ENCODE data around the gene NELL1.
"Not testable (repeated sequence)": the region's sequence is repeated elsewhere in the genome, so short reads cannot be mapped to it uniquely, and the experiment has no call there.

The NELL1 gene

DNA sequence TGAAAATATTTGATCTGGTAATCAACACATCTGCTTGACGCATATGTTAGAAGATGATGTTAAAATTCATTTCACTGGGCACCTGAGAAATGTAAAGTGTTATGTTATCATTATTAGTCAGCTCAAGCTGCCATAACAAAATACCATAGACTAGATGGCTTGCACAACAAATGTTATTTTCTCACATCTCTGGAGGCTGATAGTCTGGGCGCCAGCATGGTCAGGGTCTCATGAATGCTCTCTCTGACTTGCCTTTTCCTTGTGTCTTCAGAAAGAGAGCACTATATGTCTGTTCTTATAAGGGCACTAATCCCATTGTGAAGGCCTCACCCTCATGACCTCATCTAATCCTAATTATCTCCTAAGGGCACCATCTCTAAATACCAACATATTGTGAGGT is 435.3 kb downstream of the NELL1 start:
- no peak for DNase-seq (ENCODE audit: extremely low read depth in 1 of 2, low read depth in 1 of 2)

DNA sequence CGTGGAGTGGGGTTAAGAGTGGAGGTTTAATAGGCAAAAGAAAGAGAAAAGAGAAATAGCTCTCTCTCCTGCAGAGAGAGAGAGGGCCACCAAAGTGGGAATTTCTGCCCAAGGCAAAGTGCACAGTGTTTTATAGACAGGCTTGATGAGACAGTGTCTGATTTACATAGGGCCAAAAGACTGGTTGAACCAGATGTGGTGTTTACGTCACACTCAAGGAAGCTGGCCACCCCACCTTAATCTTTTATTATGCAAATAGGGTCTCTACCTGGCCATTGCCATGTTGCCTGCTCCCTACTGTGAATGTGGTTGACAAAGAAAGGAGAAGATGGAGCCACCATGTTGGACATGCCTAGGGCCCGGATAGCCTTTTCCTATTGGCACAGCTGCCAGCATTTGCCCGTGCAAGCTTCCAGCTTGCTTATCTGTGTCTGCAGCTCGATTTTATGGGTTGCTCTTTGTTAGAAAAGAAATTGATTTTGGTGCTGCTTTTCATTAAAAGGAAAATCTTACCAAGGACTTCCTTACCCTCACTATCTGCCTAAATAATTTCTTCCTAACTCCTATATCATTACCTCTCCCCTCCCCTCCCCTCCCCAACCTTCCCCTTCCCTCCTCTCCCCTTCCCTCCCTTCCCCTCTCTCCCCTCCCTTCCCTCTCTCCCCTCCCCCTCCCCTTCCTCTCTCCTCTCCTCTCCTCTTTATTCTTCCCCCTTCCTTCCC is 436.0 kb downstream of the NELL1 start:
- no peak for DNase-seq (ENCODE audit: extremely low read depth in 1 of 2, low read depth in 1 of 2)

DNA sequence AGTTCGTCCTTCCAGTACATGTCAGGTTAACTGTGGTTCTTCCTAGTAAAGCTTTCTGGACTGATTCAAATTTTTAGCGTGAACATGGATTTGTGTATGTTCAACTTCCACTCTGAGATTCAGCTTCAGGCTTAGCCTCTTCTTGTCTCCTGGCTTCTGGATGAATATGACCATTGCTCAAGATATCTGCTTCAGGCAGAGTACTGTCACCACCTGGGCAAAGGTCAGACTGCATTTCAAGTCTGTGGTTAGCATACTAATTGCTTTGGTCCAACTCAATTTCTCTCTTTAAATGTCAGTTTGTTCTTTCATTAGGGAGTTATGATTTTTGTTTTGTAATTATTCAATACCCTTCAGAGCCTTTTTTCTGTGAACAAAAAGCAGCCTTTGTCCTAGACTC is 440.0 kb downstream of the NELL1 start:
- DNase-seq (ENCODE audit: extremely low read depth in 1 of 2, low read depth in 1 of 2): no peak

DNA sequence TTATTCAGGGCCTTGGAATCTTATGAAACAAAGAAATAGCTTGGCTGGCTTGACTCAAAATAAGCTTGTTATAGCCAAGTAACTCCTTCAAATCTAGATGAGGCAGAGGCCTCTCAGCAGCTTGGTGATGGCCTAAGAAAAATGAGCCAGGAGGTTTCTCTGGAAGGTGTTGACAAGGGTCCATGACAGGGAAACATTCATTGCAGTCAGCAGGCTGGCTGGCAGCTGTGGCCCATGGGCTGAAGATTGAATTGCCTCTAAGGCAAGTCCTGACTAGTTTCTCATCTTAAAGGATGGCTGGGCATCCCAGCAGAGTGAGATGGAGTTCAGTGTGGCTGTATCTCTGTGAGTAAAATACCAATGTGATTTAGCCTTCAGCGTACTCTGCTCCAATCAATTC is 441.0 kb downstream of the NELL1 start:
- DNase-seq (ENCODE audit: extremely low read depth in 1 of 2, low read depth in 1 of 2): no peak

DNA sequence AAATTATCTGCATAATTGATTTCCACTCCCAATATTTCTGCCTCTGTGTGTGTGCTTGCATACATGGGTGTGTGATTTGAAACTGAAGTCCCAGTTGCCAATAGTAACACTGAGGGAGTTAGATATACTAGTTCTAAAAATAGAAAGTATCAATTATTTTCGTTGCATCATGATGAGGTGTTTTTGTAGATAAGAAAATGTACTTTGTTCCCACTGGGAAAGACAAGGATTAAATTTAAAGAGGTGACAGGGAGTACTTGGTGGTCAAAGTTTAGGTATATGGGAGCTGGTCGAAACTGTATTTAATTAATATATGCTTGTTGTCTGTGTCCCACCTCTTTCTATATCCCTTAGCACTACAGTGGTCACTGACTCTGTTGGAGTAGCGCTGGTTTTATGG is 444.5 kb downstream of the NELL1 start:
- DNase-seq (ENCODE audit: extremely low read depth in 1 of 2, low read depth in 1 of 2): no peak

DNA sequence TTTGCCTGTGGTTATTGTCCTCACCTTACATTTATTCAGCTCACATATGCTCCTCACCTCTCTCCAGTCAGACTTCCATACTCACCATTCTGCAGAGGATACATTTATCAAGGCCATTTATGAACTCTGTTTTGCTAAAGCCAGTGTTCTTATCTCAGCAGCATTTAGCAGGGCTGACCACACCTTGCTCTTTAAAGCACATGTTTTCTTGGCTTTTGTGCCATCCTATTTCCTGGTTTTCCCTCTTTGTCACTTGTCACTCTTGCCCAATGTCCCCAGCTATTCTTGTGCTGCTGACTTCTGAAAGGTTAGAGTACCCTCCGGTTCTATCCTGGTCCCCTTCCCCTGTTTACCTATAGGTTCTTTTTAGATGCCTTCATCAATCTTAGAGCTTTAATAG is 446.6 kb downstream of the NELL1 start:
- DNase-seq (ENCODE audit: extremely low read depth in 1 of 2, low read depth in 1 of 2): no peak

DNA sequence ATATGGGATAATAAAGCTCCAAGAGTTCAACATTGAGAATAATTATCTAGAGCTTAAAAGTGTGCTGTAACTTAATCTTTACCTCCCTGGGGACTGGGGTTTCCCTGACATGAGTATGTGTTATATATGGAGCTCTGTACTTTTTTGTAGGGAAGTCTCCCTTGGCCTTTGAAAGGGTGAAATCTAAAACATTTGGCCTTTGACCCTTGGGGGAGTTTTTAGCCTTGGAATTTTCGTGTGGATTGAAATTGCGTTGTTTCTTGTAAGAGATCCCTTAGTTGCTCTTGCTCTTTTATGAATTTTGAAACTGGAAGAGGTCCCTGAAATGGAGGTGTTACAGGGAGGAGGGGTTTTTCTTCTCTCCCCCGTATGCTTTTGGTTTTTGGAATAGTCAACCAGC is 450.0 kb downstream of the NELL1 start:
- no peak for DNase-seq (ENCODE audit: extremely low read depth in 1 of 2, low read depth in 1 of 2)

DNA sequence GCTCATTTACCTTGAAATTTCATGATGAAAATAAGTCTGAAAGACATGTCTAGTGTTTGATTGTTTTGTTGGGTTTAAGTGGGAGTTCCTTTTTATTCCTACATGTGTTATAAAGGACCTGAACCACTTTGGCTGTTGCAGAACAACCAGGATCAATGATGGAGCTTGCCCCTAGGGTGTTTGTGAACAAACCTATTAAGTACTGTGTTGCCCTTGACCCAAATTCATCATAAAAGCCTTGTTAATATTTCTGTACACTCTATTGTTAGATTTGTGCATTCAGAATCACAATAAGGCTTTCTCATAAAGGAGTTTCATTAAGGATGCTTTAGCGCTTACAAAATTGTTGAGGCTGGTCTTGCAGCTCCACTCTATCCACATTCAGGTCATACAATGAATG is 452.6 kb downstream of the NELL1 start:
- no peak for DNase-seq (ENCODE audit: extremely low read depth in 1 of 2, low read depth in 1 of 2)

DNA sequence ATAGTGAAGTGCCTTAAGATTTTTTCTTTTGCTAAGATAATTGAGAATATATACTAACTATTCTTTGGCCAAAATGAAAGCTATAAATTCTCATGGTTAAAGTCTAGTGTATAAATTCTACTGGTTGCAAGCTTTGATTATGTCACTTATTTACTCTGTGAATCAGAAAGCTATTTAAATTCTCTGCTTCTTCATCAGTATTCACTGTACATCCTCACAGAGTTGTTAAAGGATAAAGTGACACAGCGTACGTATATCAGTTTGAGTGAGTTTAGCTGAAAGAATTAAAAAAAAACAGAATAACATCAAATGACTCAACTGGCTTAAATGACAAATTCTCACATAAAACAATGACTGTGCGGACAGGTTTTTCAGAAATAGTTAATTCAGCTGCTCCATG is 453.1 kb downstream of the NELL1 start:
- no peak for DNase-seq (ENCODE audit: extremely low read depth in 1 of 2, low read depth in 1 of 2)

DNA sequence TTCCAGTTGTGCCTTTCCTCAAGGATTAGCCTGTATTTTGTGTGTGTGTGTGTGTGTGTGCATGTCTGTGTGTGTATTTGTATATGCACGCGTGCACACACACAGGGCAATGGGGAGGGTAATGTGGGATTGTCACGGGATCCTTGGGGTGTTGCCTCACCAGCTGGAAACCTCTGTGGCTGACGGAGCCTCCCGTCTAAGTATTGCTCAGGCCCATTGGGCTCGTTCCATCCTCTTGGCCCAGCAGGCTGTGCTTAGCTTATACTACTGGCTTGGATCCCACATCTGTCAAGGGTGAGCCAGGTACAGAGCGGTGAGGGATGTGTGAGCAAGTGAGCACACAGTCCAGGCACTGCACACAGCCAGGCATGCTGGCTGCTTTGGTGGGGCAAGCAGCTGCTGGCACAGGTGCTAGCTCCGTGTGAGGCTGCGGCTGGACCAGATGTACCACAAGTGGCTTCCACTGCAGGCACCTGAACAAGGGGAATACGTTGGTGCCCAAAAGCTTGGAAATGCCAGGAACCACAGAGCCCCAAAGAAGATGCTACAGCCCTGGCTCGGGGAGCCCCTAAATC is 462.8 kb downstream of the NELL1 start:
- DNase-seq (ENCODE audit: extremely low read depth in 1 of 2, low read depth in 1 of 2): no peak

DNA sequence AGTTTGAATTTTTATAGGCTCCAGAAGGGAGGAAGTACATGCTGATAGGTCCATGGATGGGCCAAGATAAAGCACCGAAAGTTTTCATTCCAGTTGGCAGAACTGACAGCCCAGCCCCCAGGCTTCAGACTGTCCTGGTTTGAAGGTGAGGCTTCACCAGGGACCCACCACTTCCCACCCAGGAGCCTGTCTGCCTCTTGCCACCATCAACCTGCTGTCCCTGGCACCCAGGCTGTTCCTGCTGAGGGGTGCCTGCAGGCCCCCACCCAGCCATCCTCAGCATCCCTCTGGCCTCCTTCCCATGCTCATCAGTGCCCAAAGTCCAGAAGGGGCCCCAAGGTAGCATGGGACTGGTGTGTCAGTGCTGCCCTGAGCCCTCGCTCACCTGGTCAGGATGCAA is 463.9 kb downstream of the NELL1 start:
- no peak for DNase-seq (ENCODE audit: extremely low read depth in 1 of 2, low read depth in 1 of 2)

DNA sequence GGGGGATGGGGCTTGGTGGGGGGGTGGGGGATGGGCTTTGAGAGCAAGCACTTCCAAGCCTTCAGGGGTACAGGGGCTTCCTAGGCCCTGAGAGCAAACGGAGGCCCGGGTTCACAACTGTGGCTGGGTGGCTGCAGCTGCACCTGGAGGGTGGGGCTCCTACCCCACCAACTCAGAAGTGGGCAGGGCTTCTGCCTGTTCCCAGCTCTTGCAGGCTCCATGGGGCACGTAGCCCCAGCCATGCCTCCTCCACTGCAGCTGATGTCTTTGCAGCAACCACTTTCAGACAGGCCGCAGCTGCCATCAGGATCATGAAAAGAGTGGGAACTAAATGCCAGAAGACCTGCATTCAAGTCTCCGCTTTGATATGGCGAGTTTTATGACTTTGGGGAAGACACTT is 464.3 kb downstream of the NELL1 start:
- no peak for DNase-seq (ENCODE audit: extremely low read depth in 1 of 2, low read depth in 1 of 2)

DNA sequence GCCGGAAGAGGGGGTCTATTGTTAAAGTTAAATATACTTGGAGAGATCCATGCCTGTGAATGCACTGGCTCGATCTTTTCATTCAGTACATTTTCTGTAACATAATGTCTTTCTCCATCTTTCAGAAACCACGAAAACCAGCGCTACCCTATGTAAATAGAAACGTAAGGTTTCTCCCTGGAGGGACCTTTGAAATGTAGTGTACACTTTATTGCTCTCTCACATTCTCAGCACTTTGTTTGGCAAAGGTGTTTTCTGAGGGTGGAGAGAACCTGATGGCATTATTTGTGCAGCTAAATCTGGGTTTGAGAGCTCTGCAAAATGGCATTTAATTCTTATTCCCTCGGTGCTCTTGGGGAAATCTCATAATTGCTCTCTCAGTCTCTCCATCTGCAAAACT is 468.4 kb downstream of the NELL1 start:
- DNase-seq (ENCODE audit: extremely low read depth in 1 of 2, low read depth in 1 of 2): no peak

DNA sequence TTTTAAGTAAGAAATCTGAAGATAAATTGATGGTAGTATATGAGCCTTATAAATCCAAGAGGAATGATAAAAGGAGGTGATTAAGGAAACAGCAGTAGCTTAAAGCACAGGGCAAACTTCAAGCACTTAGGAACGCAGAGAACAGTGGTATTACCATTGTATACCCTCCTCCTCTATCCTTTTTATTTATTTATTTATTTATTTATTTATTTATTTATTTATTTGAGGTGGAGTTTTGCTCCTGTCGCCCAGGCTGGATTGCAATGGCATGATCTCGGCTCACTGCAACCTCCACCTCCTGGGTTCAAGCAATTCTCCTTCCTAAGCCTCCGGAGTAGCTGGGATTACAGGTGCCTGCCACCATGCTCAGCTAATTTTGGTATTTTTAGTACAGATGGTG is 472.2 kb downstream of the NELL1 start:
- DNase-seq (ENCODE audit: extremely low read depth in 1 of 2, low read depth in 1 of 2): not testable (repeated sequence)

DNA sequence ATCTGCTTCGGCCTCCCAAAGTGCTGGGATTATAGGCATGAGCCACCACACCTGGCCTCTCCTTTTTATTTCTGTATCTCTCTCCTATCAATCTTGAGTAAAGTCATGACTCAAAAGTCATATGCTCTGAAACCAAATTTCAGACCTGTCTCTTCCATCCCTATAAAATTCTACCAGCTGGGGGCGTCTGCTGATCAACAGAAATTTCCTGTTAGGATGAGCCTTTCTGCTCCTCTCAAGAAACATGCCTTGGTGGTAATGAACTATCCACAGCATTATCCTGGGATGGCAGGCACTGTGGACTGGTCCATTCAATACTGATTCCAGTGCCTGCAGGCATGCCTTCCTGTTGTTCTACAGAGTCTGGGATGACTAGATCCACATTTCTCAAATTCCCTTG is 472.6 kb downstream of the NELL1 start:
- no peak for DNase-seq (ENCODE audit: extremely low read depth in 1 of 2, low read depth in 1 of 2)

DNA sequence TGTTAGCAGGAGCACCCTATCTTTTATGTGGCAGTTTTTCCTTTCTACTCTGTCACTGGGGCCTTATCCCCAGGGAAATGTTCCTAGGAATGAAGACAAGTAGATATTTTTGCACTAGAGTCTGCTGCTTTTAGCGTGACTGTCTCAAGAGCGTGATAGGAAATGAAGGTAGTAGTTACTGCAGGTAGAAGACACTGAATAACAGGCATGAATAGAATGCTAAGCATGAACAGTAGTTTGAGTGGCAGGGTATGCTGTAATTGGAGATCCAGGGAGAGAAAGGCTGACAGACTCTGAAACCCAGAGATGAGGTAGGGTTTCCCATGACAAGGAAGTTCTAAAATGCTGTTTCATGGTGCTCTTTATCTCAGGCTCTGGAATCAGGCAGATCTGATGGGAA is 475.1 kb downstream of the NELL1 start:
- no peak for DNase-seq (ENCODE audit: extremely low read depth in 1 of 2, low read depth in 1 of 2)

DNA sequence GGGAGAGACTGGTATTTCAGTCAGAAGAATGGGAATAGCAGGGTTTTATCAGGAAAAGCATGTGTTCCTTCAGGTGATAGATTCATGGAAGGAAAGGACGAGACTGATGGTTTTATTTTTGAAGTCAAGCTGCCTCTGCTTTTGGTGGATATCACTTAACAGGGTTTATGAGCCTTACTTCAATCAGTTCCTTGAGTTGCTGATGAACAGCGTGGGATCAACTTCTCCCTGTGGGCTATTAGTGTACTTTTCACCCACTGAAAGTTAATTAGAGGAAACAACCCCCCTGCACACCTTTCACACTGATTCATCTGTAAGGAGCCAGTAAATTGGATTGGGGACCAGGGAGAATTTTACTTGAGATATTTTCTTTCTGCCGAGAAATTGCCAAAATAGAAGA is 479.0 kb downstream of the NELL1 start:
- DNase-seq (ENCODE audit: extremely low read depth in 1 of 2, low read depth in 1 of 2): no peak

DNA sequence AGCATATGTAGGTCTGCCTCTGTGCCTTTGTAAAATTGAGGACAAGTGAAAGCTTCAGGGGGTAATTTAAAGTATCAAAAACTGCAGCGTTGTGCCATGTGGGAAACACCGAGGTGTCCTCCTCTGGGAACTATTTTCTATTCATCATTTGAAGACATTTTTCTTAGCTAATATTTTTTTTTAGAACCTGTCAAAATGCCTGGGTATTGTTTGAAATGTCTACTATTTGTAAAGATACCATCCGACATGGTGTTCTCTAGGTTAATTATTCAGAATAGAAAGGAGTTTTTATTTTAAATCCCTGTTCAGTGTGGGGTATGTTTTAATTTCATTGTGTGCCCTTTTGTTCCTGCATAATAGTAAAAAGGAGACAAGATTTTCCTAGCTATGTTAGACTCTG is 490.8 kb downstream of the NELL1 start:
- no peak for DNase-seq (ENCODE audit: extremely low read depth in 1 of 2, low read depth in 1 of 2)

DNA sequence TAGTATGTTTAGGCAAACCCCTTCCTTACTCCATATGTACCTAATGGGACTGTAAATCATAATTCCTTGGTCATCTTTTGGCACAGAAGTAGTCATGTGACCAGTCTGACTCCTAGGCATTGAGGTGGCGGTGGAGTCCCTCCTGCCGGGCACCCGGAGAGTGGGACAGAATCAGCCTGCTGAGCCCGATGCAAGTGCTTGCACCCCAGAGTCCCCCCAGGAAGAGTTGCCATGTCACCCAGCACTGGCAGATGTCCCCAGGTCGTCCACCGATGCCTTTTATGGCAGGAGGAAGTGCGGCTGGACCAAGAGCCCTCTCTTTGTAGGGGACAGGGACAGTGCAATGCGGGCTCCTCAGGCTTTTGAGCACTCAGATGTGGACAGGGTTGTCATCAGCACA is 500.3 kb downstream of the NELL1 start:
- DNase-seq (ENCODE audit: extremely low read depth in 1 of 2, low read depth in 1 of 2): no peak

DNA sequence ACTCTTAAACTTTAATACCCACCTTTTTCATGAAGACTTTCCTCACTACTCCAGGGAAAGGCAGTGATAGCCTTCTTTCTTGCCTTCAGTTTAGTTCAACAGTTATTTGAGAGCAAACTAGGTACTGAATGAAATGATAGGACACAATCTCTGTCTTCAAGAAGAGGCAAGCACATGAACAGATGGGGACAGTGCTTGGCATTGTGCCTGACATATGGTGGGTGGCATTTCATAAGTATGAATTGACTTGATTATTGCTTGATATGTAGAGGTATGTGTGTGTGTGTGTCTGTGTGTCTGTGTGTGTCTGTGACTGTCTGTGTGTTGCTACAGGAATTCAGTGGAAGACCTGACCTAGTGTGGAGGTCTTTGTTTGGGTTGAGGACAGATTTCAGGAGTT is 504.1 kb downstream of the NELL1 start:
- no peak for DNase-seq (ENCODE audit: extremely low read depth in 1 of 2, low read depth in 1 of 2)

DNA sequence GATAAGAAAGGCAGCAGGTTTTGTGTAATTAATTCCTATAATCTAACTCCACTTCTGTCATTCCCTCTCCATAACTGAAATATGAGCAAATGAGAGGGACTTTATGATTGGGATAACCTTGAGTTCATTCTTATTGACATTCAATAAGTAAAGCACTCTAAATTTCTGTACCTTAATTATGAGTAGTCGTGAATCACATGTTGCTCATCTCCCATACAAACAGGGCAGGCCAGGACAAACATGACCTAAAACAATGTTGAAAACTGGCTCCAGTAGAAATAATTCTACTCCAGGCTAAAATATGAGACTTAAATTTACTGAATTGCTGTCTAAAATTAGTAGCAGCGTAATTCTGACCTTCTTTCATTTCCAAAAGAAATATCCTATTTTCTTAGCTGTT is 505.4 kb downstream of the NELL1 start:
- no peak for DNase-seq (ENCODE audit: extremely low read depth in 1 of 2, low read depth in 1 of 2)

DNA sequence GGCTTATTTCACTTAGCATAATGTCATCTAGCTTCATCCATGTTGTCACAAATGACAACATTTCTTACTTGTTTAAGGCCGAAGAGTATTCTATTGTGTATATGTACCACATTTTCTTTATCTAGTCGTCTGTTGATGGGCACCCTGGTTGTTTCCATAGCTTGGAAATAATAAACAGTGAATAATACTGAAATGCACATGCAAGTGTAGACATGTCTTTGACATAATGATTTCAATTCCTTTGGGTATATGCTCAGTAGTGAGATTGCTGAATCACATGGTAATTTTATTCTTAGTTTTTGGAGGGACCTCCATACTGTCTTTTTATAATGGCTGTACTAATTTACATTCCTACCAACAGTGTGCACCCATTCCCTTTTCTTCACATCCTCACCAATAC is 508.0 kb downstream of the NELL1 start:
- no peak for DNase-seq (ENCODE audit: extremely low read depth in 1 of 2, low read depth in 1 of 2)

DNA sequence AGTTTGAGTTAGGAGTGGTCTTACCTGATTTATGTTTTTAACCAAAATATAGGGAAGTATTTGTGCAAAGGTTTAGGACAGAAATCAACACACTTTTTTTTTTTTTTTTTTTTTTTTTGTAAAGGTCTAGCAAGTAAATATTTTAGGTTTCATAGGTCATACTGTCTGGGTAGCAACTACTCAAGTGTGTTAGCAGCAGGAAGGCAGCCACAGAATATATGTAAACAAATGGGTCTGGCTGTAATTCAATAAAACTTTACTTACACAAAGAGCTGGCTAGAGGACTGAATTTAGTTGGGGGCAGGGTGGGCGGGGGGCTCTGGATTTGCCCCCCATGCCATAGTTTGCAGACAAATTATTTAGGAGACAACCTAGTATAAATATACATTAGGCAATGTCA is 510.4 kb downstream of the NELL1 start:
- DNase-seq (ENCODE audit: extremely low read depth in 1 of 2, low read depth in 1 of 2): no peak

Data from stimulated activated CD8-positive, alpha-beta memory T cell treated with anti-CD3 and anti-CD28 coated beads, Interleukin-7, amount 100 ng/mL, for 48 hours (primary cell).